Right cardiac atrium (tissue), 5 donors: ENCODE data around the gene FRAS1. TPM values are rescaled to one million over a fixed set of nuclear protein-coding genes. Genes with fewer than 3 reads are reported as not detected.
"Not testable (repeated sequence)": the region's sequence is repeated elsewhere in the genome, so short reads cannot be mapped to it uniquely, and the experiment has no call there.

Experiments
- ATAC-seq, 2 donors: fragments of 200-7000 bp; cut with Tn5 transposase; one replicate each; pipeline versions ENCODE4 v1.8.0 to v1.9.1; 2020; ENCODE audit warnings: moderate library complexity in 2 of 2, mild to moderate bottlenecking in 1 of 2
- DNase-seq, 3 donors: peaks; one replicate each; pipeline ENCODE4 v3.0.0-alpha.2; 2020
- H3K27ac ChIP-seq: one replicate; pipeline ENCODE4 v1.5.1; 2013; ENCODE audit warnings: mild to moderate bottlenecking, low read length, control low read depth, moderate library complexity
- H3K27me3 ChIP-seq: one replicate; pipeline ENCODE4 v1.6.1; 2013; ENCODE audit not compliant: control insufficient read depth, insufficient read depth
- H3K4me1 ChIP-seq: one replicate; pipeline ENCODE4 v1.6.1; 2013; ENCODE audit warnings: low read length; ENCODE audit not compliant: control insufficient read depth, insufficient read depth
- H3K4me3 ChIP-seq: one replicate; pipeline ENCODE4 v1.5.1; 2013; ENCODE audit warnings: low read length, control low read depth
- H3K9me3 ChIP-seq: one replicate; pipeline ENCODE4 v1.6.1; 2013; ENCODE audit warnings: low read length; ENCODE audit not compliant: control insufficient read depth
- WGBS: extraction: QIAGEN DNeasy Blood & Tissue Kit; methylation state at CpG from one replicate; pipeline ENCODE4 v1.1.7; 2013; 5-methylcytosine and 5-hydroxymethylcytosine counted together
- intact Hi-C, 4 donors: fragments of 100-400 bp; cut with DNase I; formaldehyde crosslinking; loops; one replicate each; pipeline versions ENCODE4 v1.11.0 to v1.14.0; 2022 to 2023
- polyA plus RNA-seq: library from polyadenylated mRNA; stranded (reverse); fragments of 200-250 nt; gene quantifications from one replicate; pipeline ENCODE4 v1.2.3, GENCODE V29; 2013
- total RNA-seq, 4 donors: library from RNA; stranded (reverse); fragmentation: NEBNext Ultra II Directional; extraction: Animal tissue kit (Norgen Biotek cat#: 25700); gene quantifications; one replicate each; pipeline ENCODE4 v1.2.1, GENCODE V29; 2021
- donor health status: healthy with polysubstance abuse.
- donor health status: DM: no; HTN: yes; CAD: no.
- donor health status: DM: no; HTN: no; CAD: no.
- donor health status: DM: no; HTN: yes; CAD: no; lungs with severe emphysema.
- donor health status: DM: yes; HTN: yes; CAD: no.

Gene FRAS1
- total and polyA plus RNA-seq, 5 donors: 1.1 to 7.9 (median 5.1) TPM

DNA sequence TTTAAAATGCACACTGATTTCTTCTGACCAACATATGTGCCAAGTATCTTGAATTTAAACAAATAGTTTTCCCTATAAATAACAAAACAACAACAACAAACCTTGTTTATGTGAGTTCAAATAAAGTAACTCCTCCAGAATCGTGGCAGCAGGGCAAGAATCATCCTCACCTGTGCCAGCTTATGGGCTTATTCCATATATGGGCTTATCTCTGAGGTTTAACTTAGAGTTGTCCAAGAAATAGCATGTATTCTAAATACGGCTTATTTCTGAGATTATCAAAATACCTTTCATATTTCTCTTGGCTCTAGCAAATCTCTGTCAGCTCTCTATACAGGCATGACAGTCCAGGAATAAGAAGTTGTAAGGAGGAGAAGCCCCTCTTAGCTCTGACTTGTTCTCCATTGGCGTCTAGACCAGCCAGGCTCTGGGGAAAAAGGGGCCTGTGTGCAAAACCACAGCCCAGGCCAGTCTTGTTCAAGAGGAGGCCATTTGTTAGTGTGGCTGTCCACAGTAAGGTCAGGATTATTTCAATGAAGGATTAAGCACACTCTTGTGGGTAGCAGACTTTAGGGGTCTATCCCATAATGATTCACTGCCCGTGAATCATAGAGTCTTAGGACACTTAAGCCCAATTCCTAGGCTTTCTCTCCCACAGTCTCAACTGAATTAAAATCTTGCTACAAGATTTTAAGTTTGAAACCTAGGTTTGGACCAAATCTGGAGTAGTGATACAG, 63.2 kb downstream of the FRAS1 start:
- peaks cover 2% of the 10 kb centered on the region for H3K4me1 ChIP-seq
- no peak for DNase-seq
- H3K4me3 ChIP-seq: no peak overlapping the region
- ATAC-seq: no peak
- intact Hi-C loops: no loop called here
- 61% methylated on average over 4 of the region's 4 CpGs for WGBS
- no peaks in the 10 kb centered on the region for H3K9me3 ChIP-seq
- H3K27ac ChIP-seq: no peak overlapping the region
- H3K27me3 ChIP-seq: no peaks in the 10 kb centered on the region

DNA sequence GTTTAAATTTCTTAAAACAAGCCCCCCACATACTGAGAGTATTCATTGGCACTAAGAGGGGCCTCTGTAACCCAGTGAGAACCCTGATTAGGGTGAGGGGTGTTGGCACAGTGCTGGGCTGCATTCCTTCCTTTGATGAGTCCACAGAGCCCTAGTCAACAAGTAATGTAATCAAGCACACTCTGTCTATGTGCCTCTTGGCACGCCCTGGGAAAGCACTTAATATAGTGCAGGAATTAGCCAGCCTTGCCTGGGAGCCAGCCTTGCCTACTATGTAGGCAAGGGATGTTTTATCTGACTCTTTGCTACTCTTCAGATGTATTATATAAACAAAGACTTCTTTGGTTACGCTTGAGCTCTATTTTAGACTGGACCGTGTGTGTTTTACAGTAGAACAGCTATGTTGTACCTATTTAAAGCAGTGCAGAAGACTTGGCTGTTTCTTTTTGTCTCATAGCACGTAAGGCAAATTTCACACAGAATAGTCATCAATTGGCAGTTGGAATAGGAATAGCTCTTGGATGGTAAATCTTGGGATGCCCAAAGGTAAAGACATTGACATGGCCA, 64.3 kb downstream of the FRAS1 start:
- Histone ChIP-seq H3K27ac (peak overlapping the region; percentile 26), H3K4me1 (peaks cover 5% of the 10 kb centered on the region), H3K27me3 (no peaks in the 10 kb centered on the region), H3K4me3 (no peak overlapping the region), H3K9me3 (no peaks in the 10 kb centered on the region)
- intact Hi-C loops: no loop called here
- peak; percentile 95 to 99 for ATAC-seq
- DNase-seq: peak; percentile 28 to 76 (median 68)
- 57% methylated on average over 4 of the region's 4 CpGs for WGBS

- DNase-seq, H3K27ac ChIP-seq, intact Hi-C loops, H3K4me1 ChIP-seq, ATAC-seq, H3K9me3 ChIP-seq, H3K27me3 ChIP-seq, H3K4me3 ChIP-seq: not testable (repeated sequence)
- WGBS: 46% methylated on average over 6 of the region's 6 CpGs
These were observed 68.8 kb downstream of the FRAS1 start for GRCh38 chr4:78125834-78126331.

DNA sequence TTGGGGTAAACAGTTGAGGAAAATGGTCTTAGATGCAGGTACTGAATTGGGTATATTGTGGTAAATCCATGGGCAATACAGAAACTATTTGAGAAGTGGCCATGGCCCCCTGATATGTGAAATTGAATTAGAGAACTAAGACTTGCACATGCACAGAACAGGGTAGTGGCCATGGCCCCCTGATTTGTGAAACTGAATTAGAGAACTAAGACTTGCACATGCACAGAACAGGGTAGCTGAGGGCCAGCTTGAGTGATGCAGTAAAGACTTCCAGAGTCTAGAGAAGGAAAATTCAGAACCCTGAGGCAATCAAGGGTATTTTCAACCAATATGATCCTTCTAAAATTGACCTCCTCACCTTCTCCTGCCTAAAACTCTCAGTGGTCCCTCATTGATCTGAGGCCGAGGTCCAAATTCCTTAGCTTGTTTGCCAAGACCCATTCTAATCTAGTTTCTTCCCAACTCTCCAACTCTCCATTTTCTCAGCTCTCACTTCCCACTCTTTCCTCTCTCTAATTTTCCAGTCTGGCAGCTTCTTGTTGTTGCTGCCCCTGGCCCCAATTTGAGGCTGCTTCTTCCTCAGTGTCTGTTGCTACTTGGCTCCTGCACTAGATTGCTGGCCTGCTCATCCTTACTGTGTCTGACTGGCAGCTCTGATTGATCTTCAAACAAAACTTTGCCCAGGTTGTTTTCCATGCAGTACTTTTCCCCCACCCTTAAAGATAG, 72.4 kb downstream of the FRAS1 start:
- 81% methylated on average over 1 of the region's 1 CpG for WGBS

GRCh38 chr4:78131403-78131802, 74.3 kb downstream of the FRAS1 start:
- no peak overlapping the region for H3K27ac ChIP-seq
- no peak overlapping the region for H3K4me3 ChIP-seq
- ATAC-seq (peak in 1 of 2 donors; percentile 74), DNase-seq (no peak)
- H3K27me3 ChIP-seq: no peaks in the 10 kb centered on the region
- intact Hi-C loops: no loop called here
- 36% methylated on average over 3 of the region's 3 CpGs for WGBS
- H3K4me1 ChIP-seq: no peaks in the 10 kb centered on the region
- H3K9me3 ChIP-seq: no peaks in the 10 kb centered on the region

More for the DNA sequence above, 72.4 kb downstream of the FRAS1 start:
- intact Hi-C loops: no loop called here
- Histone ChIP-seq H3K9me3 (no peaks in the 10 kb centered on the region), H3K4me1 (peaks cover 2% of the 10 kb centered on the region), H3K27me3 (no peaks in the 10 kb centered on the region), H3K27ac (no peak overlapping the region), H3K4me3 (no peak overlapping the region)
- no peak for ATAC-seq
- no peak for DNase-seq

DNA sequence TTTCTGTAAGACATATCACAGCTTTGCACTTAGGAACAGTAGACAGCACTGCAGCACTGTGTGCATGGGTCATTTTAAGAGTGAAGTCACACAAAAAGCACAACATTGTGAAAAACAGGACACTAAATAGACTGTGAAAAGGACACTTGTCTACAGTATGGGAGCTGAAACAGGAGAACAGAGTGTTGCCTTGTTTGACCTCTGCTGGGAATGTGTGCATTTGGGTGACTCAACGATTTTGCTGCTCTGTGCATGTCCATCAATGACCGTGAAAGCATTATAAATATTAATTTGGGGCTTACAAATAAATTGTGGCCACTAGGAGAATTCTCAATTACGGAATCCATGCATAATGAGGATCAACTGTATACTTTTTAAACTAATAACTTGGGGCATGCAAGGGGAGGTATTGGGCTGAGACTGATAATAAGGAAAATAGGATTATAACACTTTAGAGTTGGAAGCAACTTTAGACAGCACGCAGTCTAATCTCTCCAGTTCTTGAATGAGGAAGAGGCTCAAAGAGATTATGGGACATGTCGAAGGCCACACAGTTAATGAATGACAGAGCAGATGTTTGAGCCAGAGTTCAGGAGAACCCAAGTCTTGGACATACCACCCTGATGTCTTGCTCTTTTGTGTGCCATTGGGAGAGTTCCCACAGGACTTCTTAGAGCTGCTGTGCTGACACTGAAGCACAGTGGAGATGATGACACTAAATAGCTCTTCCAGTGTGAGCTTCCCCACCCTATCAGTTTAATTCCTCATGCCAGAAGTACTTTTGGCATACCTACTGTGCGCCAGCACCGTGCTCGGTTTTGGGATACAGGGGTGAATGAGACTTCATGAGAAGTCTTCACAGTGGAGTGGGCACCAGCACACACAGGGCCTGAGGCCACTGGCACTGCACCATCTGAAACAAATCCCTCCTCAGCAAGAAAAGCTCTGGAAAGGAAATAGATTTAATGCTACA, 79.3 kb downstream of the FRAS1 start:
- DNase-seq (no peak), ATAC-seq (no peak)
- H3K4me3 ChIP-seq: no peak overlapping the region
- intact Hi-C loops: no loop called here
- no peak overlapping the region for H3K27ac ChIP-seq
- peaks cover 1% of the 10 kb centered on the region for H3K4me1 ChIP-seq
- 72% methylated on average over 8 of the region's 8 CpGs for WGBS
- no peaks in the 10 kb centered on the region for H3K27me3 ChIP-seq
- H3K9me3 ChIP-seq: no peaks in the 10 kb centered on the region

- ATAC-seq: no peak
- Histone ChIP-seq H3K4me1 (peaks cover 1% of the 10 kb centered on the region), H3K27me3 (no peaks in the 10 kb centered on the region), H3K4me3 (no peak overlapping the region), H3K27ac (no peak overlapping the region), H3K9me3 (no peaks in the 10 kb centered on the region)
- intact Hi-C loops: no loop called here
- WGBS: 89% methylated on average over 1 of the region's 1 CpG
- no peak for DNase-seq
These were observed 80.4 kb downstream of the FRAS1 start for GRCh38 chr4:78137532-78137931.

- intact Hi-C loops: no loop called here
- H3K4me3 ChIP-seq: no peak overlapping the region
- H3K27ac ChIP-seq: no peak overlapping the region
- ATAC-seq (no peak), DNase-seq (no peak)
- no peaks in the 10 kb centered on the region for H3K27me3 ChIP-seq
- no peaks in the 10 kb centered on the region for H3K9me3 ChIP-seq
- 46% methylated on average over 3 of the region's 3 CpGs for WGBS
- H3K4me1 ChIP-seq: peaks cover 1% of the 10 kb centered on the region
These were observed 81.1 kb downstream of the FRAS1 start for GRCh38 chr4:78138252-78138651.

DNA sequence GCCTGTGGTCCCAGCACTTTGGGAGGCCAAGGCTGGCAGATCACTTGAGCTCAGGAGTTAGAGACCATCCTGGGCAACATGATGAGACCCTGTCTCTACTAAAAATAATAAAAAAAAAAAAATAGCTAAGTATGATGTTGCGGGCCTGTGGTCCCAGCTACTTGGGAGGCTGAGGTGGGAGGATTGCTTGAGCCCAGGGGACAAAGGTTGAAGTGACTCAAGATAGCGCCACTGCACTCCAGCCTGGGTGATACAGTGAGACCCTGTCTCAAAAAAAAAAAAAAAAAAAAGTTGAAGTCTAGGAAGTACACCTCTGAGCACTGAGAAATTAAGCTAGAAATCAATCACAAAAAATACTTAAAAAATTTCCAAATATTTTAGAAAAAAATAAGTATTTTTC, 86.5 kb downstream of the FRAS1 start:
- Histone ChIP-seq H3K4me3 (no peak overlapping the region), H3K27me3 (no peaks in the 10 kb centered on the region), H3K4me1 (no peaks in the 10 kb centered on the region), H3K27ac (no peak overlapping the region), H3K9me3 (no peaks in the 10 kb centered on the region)
- DNase-seq (no peak), ATAC-seq (no peak)
- WGBS: 100% methylated on average over 2 of the region's 2 CpGs
- intact Hi-C loops: no loop called here

DNA sequence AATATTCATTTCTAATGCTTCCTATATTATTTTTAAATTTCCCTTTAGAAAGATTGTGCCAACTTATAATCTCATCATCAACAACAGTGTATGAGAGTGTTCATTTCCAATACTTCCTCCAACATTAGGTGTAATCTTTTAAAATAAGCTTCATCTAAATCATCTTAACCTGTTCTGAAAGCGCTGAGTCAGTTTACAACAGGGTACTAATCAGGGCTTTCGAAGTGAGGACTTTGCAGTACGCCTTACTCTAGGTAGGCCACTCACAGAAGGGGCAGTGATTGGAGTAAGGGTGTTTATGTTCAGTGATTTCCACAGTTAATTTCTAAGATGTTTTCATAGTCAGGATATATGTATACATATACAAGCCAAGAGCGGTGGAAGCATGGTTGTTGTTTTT, 87.9 kb downstream of the FRAS1 start:
- WGBS: 94% methylated on average over 4 of the region's 4 CpGs
- no peaks in the 10 kb centered on the region for H3K27me3 ChIP-seq
- no peak overlapping the region for H3K4me3 ChIP-seq
- ATAC-seq: no peak
- intact Hi-C loops: no loop called here
- H3K4me1 ChIP-seq: peaks cover 2% of the 10 kb centered on the region
- no peak overlapping the region for H3K27ac ChIP-seq
- no peak for DNase-seq
- no peaks in the 10 kb centered on the region for H3K9me3 ChIP-seq
